HCT116 (cell line): ENCODE results near the gene CD96. TPM values are rescaled to one million over a fixed set of nuclear protein-coding genes. Genes with fewer than 3 reads are reported as not detected.

Source experiments
- ATAC-seq: fragments of 200-7000 bp; cut with Tn5 transposase; 2 replicates; pipeline ENCODE4 v1.9.1; 2020; ENCODE audit warnings: mild to moderate bottlenecking, moderate library complexity
- BruUV-seq: library from RNA; stranded (reverse); fragments of 400-500 nt; replicated peaks from 2 replicates; lab custom pipeline; 2021; lab: Mats Ljungman, UMichigan
- CTCF ChIA-PET: fragments of 300-600 bp; sonication (Branson Sonifier 250); formaldehyde crosslinking; loops from one replicate; lab custom pipeline; 2021; ENCODE audit warnings: antibody characterized with exemption; lab: Charles Lee
- POLR2A ChIA-PET: fragments of 300-600, 350-600 bp; sonication (Branson Sonifier 250); formaldehyde crosslinking; loops from one replicate; lab custom pipeline; 2021; ENCODE audit warnings: antibody characterized with exemption; lab: Charles Lee
- RAD21 ChIA-PET, 2 experiments: fragments of 300-600 bp; sonication (Branson Sonifier 250); formaldehyde crosslinking; loops; one replicate each; lab custom pipeline; 2023; ENCODE audit warnings: low total read pairs in 2 of 2; ENCODE audit not compliant: uncharacterized antibody in 2 of 2, unreplicated experiment in 2 of 2, low non-redundant PET in 1 of 2; lab: Charles Lee
- DNase-seq: peaks from one replicate; pipeline ENCODE4 v3.0.0-alpha.2; 2010; ENCODE audit warnings: low read depth, low spot score
- H2AFZ ChIP-seq: fragments of 200-600 bp; shearing (Covaris generic), sonication (generic); 2 replicates; pipeline ENCODE4 v1.6.1; 2017; ENCODE audit warnings: low read depth, mixed run types, mixed read lengths, antibody characterized with exemption, low read length; ENCODE audit not compliant: poor library complexity, severe bottlenecking
- H3K27ac ChIP-seq: 2 replicates; pipeline ENCODE4 v1.5.1; 2012; ENCODE audit warnings: low read depth, low read length
- H3K27me3 ChIP-seq: fragments of 200-600 bp; sonication (generic); 2 replicates; pipeline ENCODE4 v1.6.1; 2016; ENCODE audit warnings: mixed run types, low read length, mixed read lengths; ENCODE audit not compliant: insufficient read depth
- H3K36me3 ChIP-seq, 2 experiments: fragments of 200-500 bp in 1 of 2; fragments of 200-600 bp in 1 of 2; sonication (Bioruptor generic) in 1 of 2; sonication (generic) in 1 of 2; 2 replicates each; pipeline versions ENCODE4 v1.5.1 to v1.6.1; 2014 to 2016; ENCODE audit warnings: low read length in 2 of 2, inconsistent platforms in 1 of 2, mixed read lengths in 1 of 2, mixed run types in 1 of 2; ENCODE audit not compliant: insufficient read depth in 2 of 2, control insufficient read depth in 1 of 2
- H3K4me1 ChIP-seq, 2 experiments: fragments of 200-600 bp in 1 of 2; sonication (generic) in 1 of 2; 2 replicates each; pipeline versions ENCODE4 v1.5.1 to v1.6.1; 2012 to 2017; ENCODE audit warnings: low read length in 2 of 2, inconsistent platforms in 1 of 2, mild to moderate bottlenecking in 1 of 2, mixed read lengths in 1 of 2, mixed run types in 1 of 2, moderate library complexity in 1 of 2; ENCODE audit not compliant: insufficient read depth in 2 of 2, control insufficient read depth in 1 of 2
- H3K4me2 ChIP-seq: fragments of 200-600 bp; sonication (generic); 2 replicates; pipeline ENCODE4 v1.6.1; 2017; ENCODE audit warnings: mixed run types, low read length, mixed read lengths
- H3K4me3 ChIP-seq, 2 experiments: fragments of 200-600 bp in 1 of 2; sonication (generic) in 1 of 2; replicated peaks in 1 of 2; 2 replicates each; pipeline ENCODE4 v1.5.1; 2011 to 2016; ENCODE audit warnings: low read length in 2 of 2, control low read depth in 1 of 2, low read depth in 1 of 2, mild to moderate bottlenecking in 1 of 2, mixed read lengths in 1 of 2, mixed run types in 1 of 2
- H3K79me2 ChIP-seq: fragments of 200-600 bp; sonication (generic); 2 replicates; pipeline ENCODE4 v1.6.1; 2017; ENCODE audit warnings: mild to moderate bottlenecking, mixed run types, low read length, moderate library complexity, mixed read lengths; ENCODE audit not compliant: insufficient read depth
- H3K9ac ChIP-seq: fragments of 200-600 bp; sonication (generic); 2 replicates; pipeline ENCODE4 v1.6.1; 2016; ENCODE audit warnings: low read length, mixed read lengths
- H3K9me2 ChIP-seq: fragments of 200-600 bp; sonication (generic), shearing (Covaris generic); 2 replicates; pipeline ENCODE4 v1.6.1; 2017; ENCODE audit warnings: mixed run types, mild to moderate bottlenecking, moderate library complexity; ENCODE audit not compliant: insufficient read depth
- H3K9me3 ChIP-seq, 2 experiments: fragments of 200-500 bp in 1 of 2; fragments of 200-600 bp in 1 of 2; sonication (Bioruptor generic) in 1 of 2; sonication (generic) in 1 of 2; 2 replicates each; pipeline ENCODE4 v1.6.1; 2014 to 2017; ENCODE audit warnings: low read length in 2 of 2, mixed read lengths in 2 of 2, inconsistent platforms in 1 of 2, low read depth in 1 of 2, mild to moderate bottlenecking in 1 of 2, mixed run types in 1 of 2, moderate library complexity in 1 of 2; ENCODE audit not compliant: control insufficient read depth in 1 of 2, insufficient read depth in 1 of 2
- H4K20me1 ChIP-seq: fragments of 200-600 bp; sonication (generic), shearing (Covaris generic); 2 replicates; pipeline ENCODE4 v1.6.1; 2017; ENCODE audit warnings: mixed run types, mild to moderate bottlenecking, moderate library complexity; ENCODE audit not compliant: insufficient read depth
- ATF3 ChIP-seq: IDR thresholded peaks from 2 replicates; pipeline ENCODE4 v1.6.1; 2012
- CBX3 ChIP-seq: IDR thresholded peaks from 2 replicates; pipeline ENCODE4 v1.6.1; 2012; ENCODE audit warnings: low read depth
- CEBPB ChIP-seq: IDR thresholded peaks from 2 replicates; pipeline ENCODE4 v1.6.1; 2012; ENCODE audit warnings: low read depth
- CTCF ChIP-seq, 3 experiments: fragments of 200-600 bp in 1 of 3; sonication (generic) in 1 of 3; IDR thresholded peaks in 2 of 3; conservative IDR thresholded peaks in 1 of 3; 2 replicates each; pipeline ENCODE4 v1.5.1; 2012 to 2017; ENCODE audit warnings: low read depth in 2 of 3, low read length in 2 of 3, antibody characterized with exemption in 1 of 3, borderline replicate concordance in 1 of 3, control low read depth in 1 of 3, mild to moderate bottlenecking in 1 of 3, mixed read lengths in 1 of 3, mixed run types in 1 of 3, moderate library complexity in 1 of 3; ENCODE audit not compliant: insufficient read depth in 1 of 3
- ELF1 ChIP-seq: IDR thresholded peaks from 2 replicates; pipeline ENCODE4 v1.6.1; 2012; ENCODE audit warnings: low read depth, borderline replicate concordance
- EZH2 ChIP-seq: fragments of 200-600 bp; sonication (generic); IDR thresholded peaks from 2 replicates; pipeline ENCODE4 v1.6.1; 2017; ENCODE audit warnings: antibody characterized with exemption, mixed run types
- FOSL1 ChIP-seq: IDR thresholded peaks from 2 replicates; pipeline ENCODE4 v1.6.1; 2012; ENCODE audit warnings: low read depth
- JUND ChIP-seq: IDR thresholded peaks from 2 replicates; pipeline ENCODE4 v1.6.1; 2012
- POLR2A ChIP-seq: IDR thresholded peaks from 2 replicates; pipeline ENCODE4 v1.7.0; 2011; ENCODE audit warnings: borderline replicate concordance; ENCODE audit not compliant: insufficient read depth, insufficient read length; ENCODE audit errors: extremely low read depth
- POLR2AphosphoS5 ChIP-seq: IDR thresholded peaks from 2 replicates; pipeline ENCODE4 v1.6.1; 2011; ENCODE audit warnings: mild to moderate bottlenecking, low read depth, low read length, moderate library complexity
- RAD21 ChIP-seq: IDR thresholded peaks from 2 replicates; pipeline ENCODE4 v1.6.1; 2012; ENCODE audit warnings: low read depth, mild to moderate bottlenecking
- SIN3A ChIP-seq: IDR thresholded peaks from 2 replicates; pipeline ENCODE4 v1.6.1; 2012; ENCODE audit warnings: low read depth
- SP1 ChIP-seq: IDR thresholded peaks from 2 replicates; pipeline ENCODE4 v1.6.1; 2012; ENCODE audit warnings: low read depth
- TCF7L2 ChIP-seq: IDR thresholded peaks from 2 replicates; pipeline ENCODE4 v1.7.0; 2011; ENCODE audit warnings: borderline replicate concordance, inconsistent platforms; ENCODE audit not compliant: insufficient read depth, insufficient read length; ENCODE audit errors: extremely low read depth
- ZNF274 ChIP-seq: fragments of 200-500 bp; sonication (Bioruptor generic); IDR thresholded peaks from 2 replicates; pipeline ENCODE4 v1.6.1; 2014; ENCODE audit warnings: mild to moderate bottlenecking, low read depth, low read length, inconsistent platforms
- intact Hi-C: fragments of 100-400 bp; cut with micrococcal nuclease; formaldehyde crosslinking; loops from 2 replicates; pipeline ENCODE4 v1.10.0; 2022
- total RNA-seq: library from RNA; stranded (reverse); gene quantifications from one replicate; pipeline ENCODE4 v1.2.1, GENCODE V29; 2021; ENCODE audit not compliant: unreplicated experiment

Gene CD96
- total RNA-seq, 1 experiment from 2014 or later = 0.42 TPM

GRCh38 chr3:111592936-111593335 lies 50.9 kb downstream of the CD96 start:
- no peak overlapping the region for H2AFZ ChIP-seq
- ChIA-PET CTCF (interaction anchor here (1.4 kb wide), 1 partner anchor 15 kb away, joined by 4 read pairs; no protein-coding TSS in a partner anchor), POLR2A (no interaction called here), RAD21 (no interaction called here)
- peaks cover 26% of the 10 kb centered on the region for H3K79me2 ChIP-seq
- H3K9me2 ChIP-seq = no peaks in the 10 kb centered on the region
- H3K9me3 ChIP-seq = no peaks in the 10 kb centered on the region
- BruUV-seq = no TSS peak
- H3K4me2 ChIP-seq = peak overlapping the region; percentile 67
- intact Hi-C loops = loop anchor here (10.0 kb wide), 1 partner anchor 282 kb away; no protein-coding TSS in a partner anchor
- H3K4me3 ChIP-seq = no peak overlapping the region
- no peaks in the 10 kb centered on the region for H3K36me3 ChIP-seq
- H4K20me1 ChIP-seq = no peaks in the 10 kb centered on the region
- no peaks in the 10 kb centered on the region for H3K27me3 ChIP-seq
- peaks cover 33 to 80% of the 10 kb centered on the region in 2 experiments for H3K4me1 ChIP-seq
- ATAC-seq (no peak), DNase-seq (no peak)
- peak overlapping the region; percentile 52 for H3K9ac ChIP-seq
- no peak overlapping the region for H3K27ac ChIP-seq
- TF ChIP-seq ELF1 = no peak
- no peak for TF ChIP-seq CBX3
- TF ChIP-seq ATF3 = no peak
- no peak for TF ChIP-seq TCF7L2
- TF ChIP-seq FOSL1 = no peak

GRCh38 chr3:111593666-111594065 lies 51.7 kb downstream of the CD96 start:
- Histone ChIP-seq H3K36me3 (no peaks in the 10 kb centered on the region), H3K9me3 (no peaks in the 10 kb centered on the region), H3K27me3 (no peaks in the 10 kb centered on the region), H4K20me1 (no peaks in the 10 kb centered on the region), H2AFZ (no peak overlapping the region), H3K79me2 (peaks cover 26% of the 10 kb centered on the region), H3K4me2 (peak overlapping the region; percentile 67), H3K9ac (peak overlapping the region; percentile 52), H3K27ac (peak overlapping the region; percentile 60), H3K4me1 (peaks cover 33 to 73% of the 10 kb centered on the region in 2 experiments), H3K4me3 (peak overlapping the region in 1 of 2 experiments; percentile 44; a peak in 2 of 4 replicates), H3K9me2 (no peaks in the 10 kb centered on the region)
- ChIA-PET CTCF (interaction anchor here (1.4 kb wide), 1 partner anchor 16 kb away, joined by 4 read pairs; no protein-coding TSS in a partner anchor), POLR2A (no interaction called here), RAD21 (no interaction called here)
- BruUV-seq = no TSS peak
- DNase-seq (no peak), ATAC-seq (no peak)
- intact Hi-C loops = loop anchor here (10.0 kb wide), 1 partner anchor 281 kb away; no protein-coding TSS in a partner anchor
- TF ChIP-seq FOSL1 = no peak
- TF ChIP-seq CEBPB = no peak
- TF ChIP-seq SP1 = no peak
- no peak for TF ChIP-seq SIN3A
- no peak for TF ChIP-seq POLR2A
- TF ChIP-seq JUND = no peak
- TF ChIP-seq ATF3 = no peak
- no peak for TF ChIP-seq EZH2
- no peak for TF ChIP-seq RAD21
- TF ChIP-seq ZNF274 = no peak
- TF ChIP-seq POLR2AphosphoS5 = no peak
- no peak for TF ChIP-seq CTCF (IDR thresholded peaks at IDR 0.05 in 2 of 3, conservative IDR thresholded peaks at IDR 0.05 in 1 of 3; ENCODE audit: borderline replicate concordance in 1 of 3, insufficient read depth in 1 of 3, low read depth in 2 of 3, low read length in 2 of 3)
